MCF 10A (cell line): ENCODE data around the gene ACP5. TPM values are rescaled to one million over a fixed set of nuclear protein-coding genes. Genes with fewer than 3 reads are reported as not detected.
"Not testable (repeated sequence)": the region's sequence is repeated elsewhere in the genome, so short reads cannot be mapped to it uniquely, and the experiment has no call there.

Source experiments
- BruUV-seq: library from RNA; stranded (reverse); fragments of 400-500 nt; replicated peaks from 2 replicates; lab custom pipeline; 2021; lab: Mats Ljungman, UMichigan
- CTCF ChIA-PET: fragments of 300-600 bp; sonication (Branson Sonifier 250); formaldehyde crosslinking; extraction: SDS; loops from one replicate; lab custom pipeline; 2021; ENCODE audit warnings: antibody characterized with exemption, inconsistent platforms; lab: Yijun Ruan, JAX
- POLR2A ChIA-PET: fragments of 300-600, 350-650 bp; sonication (Branson Sonifier 250); formaldehyde crosslinking; extraction: SDS; loops from one replicate; lab custom pipeline; 2020; ENCODE audit warnings: antibody characterized with exemption, inconsistent platforms; lab: Yijun Ruan, JAX
- DNase-seq: peaks from one replicate; pipeline ENCODE4 v3.0.0-alpha.2; 2018; ENCODE audit not compliant: unreplicated experiment
- H3K27ac Mint-ChIP-seq: one replicate; pipeline ENCODE4 v1.8.0; 2022; ENCODE audit warnings: mild to moderate bottlenecking, low read depth, mixed read lengths; ENCODE audit not compliant: unreplicated experiment
- H3K27me3 Mint-ChIP-seq: one replicate; pipeline ENCODE4 v1.8.0; 2022; ENCODE audit warnings: mixed read lengths; ENCODE audit not compliant: insufficient read depth, unreplicated experiment
- H3K36me3 Mint-ChIP-seq: one replicate; pipeline ENCODE4 v1.8.0; 2022; ENCODE audit warnings: mild to moderate bottlenecking, moderate library complexity, mixed read lengths; ENCODE audit not compliant: insufficient read depth, unreplicated experiment
- H3K4me1 Mint-ChIP-seq: one replicate; pipeline ENCODE4 v1.8.0; 2022; ENCODE audit warnings: mixed read lengths; ENCODE audit not compliant: insufficient read depth, unreplicated experiment
- H3K4me3 Mint-ChIP-seq: one replicate; pipeline ENCODE4 v1.8.0; 2022; ENCODE audit warnings: mild to moderate bottlenecking, moderate library complexity, mixed read lengths; ENCODE audit not compliant: unreplicated experiment
- H3K9me3 Mint-ChIP-seq: one replicate; pipeline ENCODE4 v1.8.0; 2022; ENCODE audit warnings: mixed read lengths; ENCODE audit not compliant: unreplicated experiment
- intact Hi-C: fragments of 100-400 bp; cut with micrococcal nuclease; formaldehyde crosslinking; loops from 2 replicates; pipeline ENCODE4 v1.14.1; 2022
- total RNA-seq: library from RNA; stranded (reverse); gene quantifications from 2 replicates; pipeline ENCODE4 v1.2.3, GENCODE V29; 2022
- TF ChIP-seq, protein P1 (sequence below): fragments of 200-600 bp; IDR thresholded peaks from one replicate; pipeline ENCODE4 v1.8.0; 2022; ENCODE audit warnings: antibody characterized with exemption, mild to moderate bottlenecking; ENCODE audit not compliant: unreplicated experiment

ACP5 gene
- total RNA-seq, 1 experiment from 2014 or later, result not detected

DNA sequence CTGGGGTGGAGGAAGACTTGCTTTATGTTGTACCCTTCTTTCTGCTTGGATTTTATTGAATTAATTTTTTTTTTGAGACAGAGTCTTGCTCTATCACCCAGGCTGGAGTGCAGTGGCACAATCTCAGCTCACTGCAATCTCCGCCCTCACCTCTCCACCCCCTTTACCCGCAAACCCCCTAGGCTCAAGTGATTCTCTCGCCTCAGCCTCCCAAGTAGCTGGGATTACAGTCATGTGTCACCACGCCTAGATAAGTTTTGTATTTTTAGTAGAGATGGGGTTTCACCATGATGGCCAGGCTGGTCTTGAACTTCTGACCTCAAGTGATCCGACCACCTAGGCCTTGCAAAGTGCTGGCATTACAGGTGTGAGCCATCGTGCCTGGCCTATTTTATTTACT, 4.1 kb downstream of the ACP5 start:
- ChIA-PET CTCF (interaction anchor here (0.6 to 1.6 kb wide), 5 partner anchors 13 to 992 kb away, joined by 3 to 4 read pairs (median 3); no protein-coding TSS in a partner anchor), POLR2A (interaction anchor here (1.2 kb wide), 1 partner anchor 15 kb away, joined by 3 read pairs; the partner anchor contains the start of gene ELOF1)
- intact Hi-C loops, result not testable (repeated sequence)

DNA sequence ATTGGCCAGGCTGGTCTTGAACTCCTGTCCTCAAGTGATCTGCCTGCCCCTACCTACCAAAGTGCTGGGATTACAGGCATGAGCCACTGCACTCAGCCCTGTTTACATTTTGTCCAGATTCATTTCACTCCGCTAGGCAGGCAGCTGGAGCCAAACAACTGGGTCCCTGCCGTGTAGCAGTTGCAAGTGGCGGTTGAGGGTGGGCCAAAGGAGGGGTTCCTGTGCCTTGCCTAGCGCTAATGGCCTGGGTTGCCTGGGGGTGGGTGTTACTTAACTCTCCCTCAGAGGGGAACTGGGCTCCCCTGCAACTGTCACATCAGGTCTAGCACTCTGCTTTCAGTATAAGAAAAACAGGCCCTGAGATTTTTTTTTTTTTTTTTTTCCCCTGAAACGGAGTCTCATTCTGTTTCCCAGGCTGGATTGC, 7.4 kb downstream of the ACP5 start:
- H3K4me1 Mint-ChIP-seq, result no peaks in the 10 kb centered on the region
- intact Hi-C loops, result no loop called here
- BruUV-seq, result no TSS peak
- TF ChIP-seq, protein P1, sequence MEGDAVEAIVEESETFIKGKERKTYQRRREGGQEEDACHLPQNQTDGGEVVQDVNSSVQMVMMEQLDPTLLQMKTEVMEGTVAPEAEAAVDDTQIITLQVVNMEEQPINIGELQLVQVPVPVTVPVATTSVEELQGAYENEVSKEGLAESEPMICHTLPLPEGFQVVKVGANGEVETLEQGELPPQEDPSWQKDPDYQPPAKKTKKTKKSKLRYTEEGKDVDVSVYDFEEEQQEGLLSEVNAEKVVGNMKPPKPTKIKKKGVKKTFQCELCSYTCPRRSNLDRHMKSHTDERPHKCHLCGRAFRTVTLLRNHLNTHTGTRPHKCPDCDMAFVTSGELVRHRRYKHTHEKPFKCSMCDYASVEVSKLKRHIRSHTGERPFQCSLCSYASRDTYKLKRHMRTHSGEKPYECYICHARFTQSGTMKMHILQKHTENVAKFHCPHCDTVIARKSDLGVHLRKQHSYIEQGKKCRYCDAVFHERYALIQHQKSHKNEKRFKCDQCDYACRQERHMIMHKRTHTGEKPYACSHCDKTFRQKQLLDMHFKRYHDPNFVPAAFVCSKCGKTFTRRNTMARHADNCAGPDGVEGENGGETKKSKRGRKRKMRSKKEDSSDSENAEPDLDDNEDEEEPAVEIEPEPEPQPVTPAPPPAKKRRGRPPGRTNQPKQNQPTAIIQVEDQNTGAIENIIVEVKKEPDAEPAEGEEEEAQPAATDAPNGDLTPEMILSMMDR, result no peak
- H3K27ac Mint-ChIP-seq, result no peak overlapping the region
- CTCF ChIA-PET, result no interaction called here
- no peaks in the 10 kb centered on the region for H3K27me3 Mint-ChIP-seq
- no peaks in the 10 kb centered on the region for H3K36me3 Mint-ChIP-seq
- POLR2A ChIA-PET, result interaction anchor here (0.6 kb wide), 1 partner anchor 942 kb away, joined by 4 read pairs; no protein-coding TSS in a partner anchor
- DNase-seq, result no peak
- H3K9me3 Mint-ChIP-seq, result no peaks in the 10 kb centered on the region
- H3K4me3 Mint-ChIP-seq, result no peak overlapping the region

More for the DNA sequence above, 4.1 kb downstream of the ACP5 start:
- DNase-seq, H3K27ac Mint-ChIP-seq, H3K27me3 Mint-ChIP-seq, BruUV-seq, H3K4me3 Mint-ChIP-seq, H3K36me3 Mint-ChIP-seq, H3K4me1 Mint-ChIP-seq, H3K9me3 Mint-ChIP-seq: not testable (repeated sequence)

DNA sequence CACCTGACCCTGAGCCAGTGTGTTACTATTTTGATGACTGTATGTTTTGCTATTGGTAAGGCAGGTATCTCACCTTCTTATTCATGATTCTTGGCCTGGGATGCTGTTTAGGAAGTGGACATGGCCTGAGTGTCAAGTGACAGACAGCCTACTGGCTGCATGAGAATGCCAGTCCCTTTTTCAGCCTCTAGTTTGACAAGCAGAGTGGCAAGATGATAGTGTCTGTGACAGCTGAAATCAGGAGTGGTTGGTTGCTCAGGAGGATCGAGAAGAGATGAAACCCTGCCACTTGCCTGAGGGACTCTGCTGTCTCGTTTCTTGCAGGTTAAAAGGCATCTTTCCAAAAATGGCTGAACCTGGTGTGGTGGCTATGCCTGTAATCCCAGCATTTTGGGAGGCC, 11.3 kb downstream of the ACP5 start:
- intact Hi-C loops, result no loop called here
- TF ChIP-seq, protein P1, result no peak
- Mint-ChIP-seq H3K27me3 (no peaks in the 10 kb centered on the region), H3K9me3 (no peaks in the 10 kb centered on the region), H3K27ac (no peak overlapping the region), H3K4me3 (no peak overlapping the region), H3K4me1 (no peaks in the 10 kb centered on the region), H3K36me3 (no peaks in the 10 kb centered on the region)
- no TSS peak for BruUV-seq
- no peak for DNase-seq
- ChIA-PET CTCF (interaction anchor here (0.7 kb wide), 1 partner anchor 30 kb away, joined by 3 read pairs; no protein-coding TSS in a partner anchor), POLR2A (no interaction called here)

DNA sequence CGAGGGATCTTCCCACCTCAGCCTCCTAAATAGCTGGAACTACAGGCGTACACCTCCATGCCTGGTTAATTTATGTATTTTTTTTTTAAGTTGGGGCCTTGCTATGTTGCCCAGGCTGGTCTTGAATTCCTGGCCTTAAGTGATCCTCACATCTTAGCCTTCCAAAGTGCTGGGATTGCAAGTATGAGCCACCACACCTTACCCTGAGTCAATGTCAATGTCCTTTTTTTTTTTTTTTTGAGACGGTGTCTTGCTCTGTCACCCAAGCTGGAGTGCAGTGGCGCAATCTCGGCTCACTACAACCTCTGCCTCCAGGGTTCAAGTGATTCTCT, 11.8 kb downstream of the ACP5 start:
- H3K9me3 Mint-ChIP-seq, H3K27ac Mint-ChIP-seq, POLR2A ChIA-PET, H3K4me1 Mint-ChIP-seq, CTCF ChIA-PET, intact Hi-C loops, H3K4me3 Mint-ChIP-seq, H3K27me3 Mint-ChIP-seq, H3K36me3 Mint-ChIP-seq, DNase-seq, BruUV-seq: not testable (repeated sequence)

DNA sequence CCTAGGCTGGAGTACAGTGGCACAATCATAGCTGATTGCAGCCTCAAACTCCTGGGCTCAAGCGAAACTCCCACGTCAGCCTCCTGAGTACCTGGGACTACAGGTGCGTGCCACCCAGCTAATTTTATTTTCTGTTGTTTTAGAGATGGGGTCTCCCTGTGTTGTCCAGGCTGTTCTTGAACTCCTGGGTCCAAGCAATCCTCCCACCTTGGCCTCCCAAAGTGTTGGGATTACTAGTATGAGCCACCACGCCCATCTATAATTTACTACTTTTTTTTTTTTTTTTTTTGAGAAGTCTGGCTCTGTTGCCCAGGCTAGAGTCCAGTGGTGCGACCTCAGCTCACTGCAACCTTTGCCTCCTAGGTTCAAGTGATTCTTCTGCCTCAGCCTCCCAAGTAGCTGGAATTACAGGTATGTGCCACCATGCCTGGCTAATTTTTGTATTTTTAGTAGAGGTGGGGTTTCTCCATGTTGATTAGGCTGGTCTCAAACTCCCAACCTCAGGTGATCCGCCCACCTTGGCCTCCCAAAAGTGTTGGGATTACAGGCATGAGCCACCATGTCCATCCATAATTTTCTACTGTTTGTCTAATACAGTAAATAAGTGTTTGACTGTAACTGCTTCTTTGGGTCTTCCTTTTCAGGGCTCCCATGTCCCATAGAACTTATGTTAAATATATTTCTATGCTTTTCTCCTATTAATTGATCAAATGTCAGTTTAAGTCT, 13.2 kb downstream of the ACP5 start:
- BruUV-seq, H3K4me1 Mint-ChIP-seq, intact Hi-C loops, H3K27me3 Mint-ChIP-seq, H3K4me3 Mint-ChIP-seq, POLR2A ChIA-PET, H3K36me3 Mint-ChIP-seq, H3K9me3 Mint-ChIP-seq, H3K27ac Mint-ChIP-seq, DNase-seq: not testable (repeated sequence)
- CTCF ChIA-PET, result interaction anchor here (0.5 to 2.3 kb wide), 3 partner anchors 24 to 228 kb away, joined by 3 to 9 read pairs (median 3); no protein-coding TSS in a partner anchor
